HepG2 (cell line): ENCODE data around the gene DNASE1. TPM values are rescaled to one million over a fixed set of nuclear protein-coding genes. Genes with fewer than 3 reads are reported as not detected.
A peak's percentile ranks its signal among the peaks of the same experiment; 100 is the strongest.

ENCODE experiments used
- ATAC-seq: fragments of 200-7000 bp; cut with Tn5 transposase; 3 replicates; pipeline ENCODE4 v1.9.1; 2020; ENCODE audit warnings: mild to moderate bottlenecking, moderate library complexity
- Bru-seq: library from RNA; stranded (reverse); fragments of 400-500 nt; gene quantifications from one replicate; lab custom pipeline; 2021; lab: Mats Ljungman, UMichigan
- BruChase-seq, 2 experiments: library from RNA; stranded (reverse); fragments of 400-500 nt; gene quantifications; one replicate each; lab custom pipeline; 2021; lab: Mats Ljungman, UMichigan
- BruUV-seq: library from RNA; stranded (reverse); fragments of 400-500 nt; replicated peaks from 2 replicates; lab custom pipeline; 2021; lab: Mats Ljungman, UMichigan
- CTCF ChIA-PET: fragments of 300-600 bp; formaldehyde crosslinking; extraction: SDS; loops from one replicate; lab custom pipeline; 2021; ENCODE audit warnings: low total read pairs, inconsistent platforms, low intra/inter-chr PET ratio; lab: Yijun Ruan, JAX
- POLR2A ChIA-PET: fragments of 350-600 bp; sonication (Branson Sonifier 250); formaldehyde crosslinking; loops from one replicate; lab custom pipeline; 2020; ENCODE audit warnings: antibody characterized with exemption, inconsistent platforms; lab: Yijun Ruan, JAX
- DNase-seq: peaks from one replicate; pipeline ENCODE4 v3.0.0-alpha.2; 2015; ENCODE audit warnings: low spot score
- FAIRE-seq: peaks from 3 replicates; lab custom pipeline; 2011; peaks lifted over from hg19 to GRCh38; lab: Jason Lieb, UNC
- H2AFZ ChIP-seq: one replicate; pipeline ENCODE4 v1.6.1; 2011; ENCODE audit warnings: low read length, inconsistent platforms
- H3K27ac ChIP-seq: fragments of 300-600 bp; 3 replicates; pipeline ENCODE4 v1.8.0; 2011; ENCODE audit warnings: mixed run types, mild to moderate bottlenecking, mixed read lengths, low read length, inconsistent platforms; ENCODE audit not compliant: insufficient read depth; ENCODE audit errors: extremely low read length
- H3K27me3 ChIP-seq, 2 experiments: fragments of 200-600 bp in 1 of 2; 2 replicates in 1 of 2; 3 replicates in 1 of 2; pipeline versions ENCODE4 v1.6.0 to v1.8.0; 2011; ENCODE audit warnings: low read length in 2 of 2, mild to moderate bottlenecking in 2 of 2, moderate library complexity in 2 of 2, inconsistent platforms in 1 of 2; ENCODE audit not compliant: insufficient read depth in 2 of 2, control insufficient read depth in 1 of 2
- H3K36me3 ChIP-seq, 2 experiments: fragments of 200-600 bp in 1 of 2; replicated peaks in 1 of 2; 2 replicates in 1 of 2; 3 replicates in 1 of 2; pipeline versions ENCODE4 v1.5.1 to v1.8.0; 2011; ENCODE audit warnings: low read length in 2 of 2, inconsistent platforms in 1 of 2; ENCODE audit not compliant: insufficient read depth in 2 of 2, control insufficient read depth in 1 of 2
- H3K4me1 ChIP-seq: 2 replicates; pipeline ENCODE4 v1.5.1; 2012; ENCODE audit warnings: low read length, inconsistent platforms; ENCODE audit not compliant: insufficient read depth
- H3K4me2 ChIP-seq: 2 replicates; pipeline ENCODE4 v1.6.0; 2011; ENCODE audit warnings: low read depth, low read length, inconsistent platforms
- H3K4me3 ChIP-seq, 3 experiments: fragments of 200-600 bp in 1 of 3; sonication (generic), shearing (Covaris generic) in 1 of 3; replicated peaks in 1 of 3; 2 replicates each; pipeline ENCODE4 v1.5.1; 2011 to 2016; ENCODE audit warnings: low read length in 3 of 3, inconsistent platforms in 2 of 3, low read depth in 2 of 3, mild to moderate bottlenecking in 2 of 3, control low read depth in 1 of 3, mixed read lengths in 1 of 3; ENCODE audit not compliant: insufficient read depth in 1 of 3
- H3K79me2 ChIP-seq: one replicate; pipeline ENCODE4 v1.6.1; 2011; ENCODE audit warnings: low read length, inconsistent platforms; ENCODE audit not compliant: insufficient read depth
- H3K9ac ChIP-seq: 2 replicates; pipeline ENCODE4 v1.6.0; 2011; ENCODE audit warnings: mild to moderate bottlenecking, low read depth, low read length, inconsistent platforms; ENCODE audit not compliant: insufficient read depth
- H3K9me3 ChIP-seq: 2 replicates; pipeline ENCODE4 v1.5.1; 2012; ENCODE audit warnings: mild to moderate bottlenecking, low read length
- H4K20me1 ChIP-seq: 2 replicates; pipeline ENCODE4 v1.6.0; 2011; ENCODE audit warnings: inconsistent platforms, mild to moderate bottlenecking, low read length, moderate library complexity; ENCODE audit not compliant: insufficient read depth
- ADNP ChIP-seq: sonication (generic); formaldehyde crosslinking; IDR thresholded peaks from 2 replicates; pipeline ENCODE4 v1.4.0; 2020; ENCODE audit warnings: missing genetic modification reagents
- CBX2 ChIP-seq, 2 experiments: fragments of 200-600 bp in 1 of 2; sonication (generic); formaldehyde crosslinking in 1 of 2; IDR thresholded peaks; 2 replicates each; pipeline versions ENCODE4 v1.7.0 to v1.8.1; 2018 to 2022; ENCODE audit warnings: low read depth in 2 of 2, low read length in 1 of 2, mild to moderate bottlenecking in 1 of 2, missing genetic modification reagents in 1 of 2
- GABPA ChIP-seq, 2 experiments: IDR thresholded peaks; 2 replicates each; pipeline ENCODE4 v1.6.1; 2011 to 2016; ENCODE audit warnings: low read depth in 2 of 2, low read length in 1 of 2, missing biosample characterization in 1 of 2, missing genetic modification characterization in 1 of 2
- GTF3A ChIP-seq: sonication (generic); formaldehyde crosslinking; conservative IDR thresholded peaks from 2 replicates; pipeline ENCODE4 v1.4.0; 2020; ENCODE audit warnings: mild to moderate bottlenecking, missing genetic modification reagents
- MED8 ChIP-seq: sonication (generic); formaldehyde crosslinking; IDR thresholded peaks from 2 replicates; pipeline ENCODE4 v1.8.1; 2023; ENCODE audit warnings: mild to moderate bottlenecking, missing genetic modification reagents; ENCODE audit not compliant: insufficient replicate concordance
- PCBP1 ChIP-seq: fragments of 200-400 bp; formaldehyde crosslinking; IDR thresholded peaks from 2 replicates; pipeline ENCODE4 v1.6.1; 2017; ENCODE audit warnings: mild to moderate bottlenecking, low read depth, low read length, borderline replicate concordance
- PCBP2 ChIP-seq: fragments of 200-400 bp; formaldehyde crosslinking; optimal IDR thresholded peaks from 2 replicates; pipeline ENCODE3; 2018; ENCODE audit warnings: low read length, low read depth; ENCODE audit not compliant: poor library complexity, severe bottlenecking
- ZNF274 ChIP-seq: sonication (generic); formaldehyde crosslinking; IDR thresholded peaks from 2 replicates; pipeline ENCODE4 v1.5.1; 2020; ENCODE audit warnings: mild to moderate bottlenecking, missing genetic modification reagents
- ZNF430 ChIP-seq: sonication (generic); formaldehyde crosslinking; IDR thresholded peaks from 2 replicates; pipeline ENCODE4 v1.9.0; 2021; ENCODE audit warnings: mild to moderate bottlenecking, missing genetic modification reagents
- ZNF44 ChIP-seq: sonication (generic); formaldehyde crosslinking; IDR thresholded peaks from 2 replicates; pipeline ENCODE4 v1.5.1; 2020; ENCODE audit warnings: mild to moderate bottlenecking, missing genetic modification reagents
- ZNF468 ChIP-seq: sonication (generic); formaldehyde crosslinking; IDR thresholded peaks from 2 replicates; pipeline ENCODE4 v1.8.0; 2022; ENCODE audit warnings: mild to moderate bottlenecking, moderate library complexity, missing genetic modification reagents
- ZNF674 ChIP-seq: sonication (generic); formaldehyde crosslinking; IDR thresholded peaks from 2 replicates; pipeline ENCODE4 v1.5.0; 2020; ENCODE audit warnings: low read depth, mild to moderate bottlenecking, missing genetic modification reagents
- ZNF720 ChIP-seq: sonication (generic); formaldehyde crosslinking; IDR thresholded peaks from 2 replicates; pipeline ENCODE4 v1.4.0; 2020; ENCODE audit warnings: missing genetic modification reagents
- ZSCAN21 ChIP-seq: sonication (generic); formaldehyde crosslinking; IDR thresholded peaks from 2 replicates; pipeline ENCODE4 v1.8.0; 2022; ENCODE audit warnings: mild to moderate bottlenecking, missing genetic modification reagents, moderate library complexity, borderline replicate concordance
- WGBS: methylation state at CpG from one replicate; pipeline ENCODE4 v1.1.6; 2017; ENCODE audit warnings: low lambda C conversion rate; 5-methylcytosine and 5-hydroxymethylcytosine counted together
- in situ Hi-C: cut with HindIII; loops from 2 replicates; pipeline ENCODE4 v1.10.0; 2017; ENCODE audit warnings: low pct_unique_long_range_greater_than_20kb; ENCODE audit not compliant: extremely low pct_ligation_motif_present
- intact Hi-C: fragments of 100-400 bp; cut with micrococcal nuclease; formaldehyde crosslinking; loops from one replicate; pipeline ENCODE4 v1.10.0; 2022; ENCODE audit not compliant: unreplicated experiment
- long read RNA-seq, 2 experiments: library from RNA in 1 of 2; library from polyadenylated mRNA in 1 of 2; stranded (forward) in 1 of 2; unstranded in 1 of 2; transcript quantifications; one replicate each; pipeline ENCODE4 v2.0.0, GENCODE V29; 2019 to 2022
- polyA minus RNA-seq, 3 experiments: library from RNA; depleted of rRNA, polyadenylated mRNA; stranded (reverse); fragments of >200 nt; gene quantifications; 2 replicates each; pipeline ENCODE4 v1.2.3, GENCODE V29; 2011; ENCODE audit warnings: low replicate concordance in 1 of 3
- polyA plus RNA-seq, 8 experiments: library from polyadenylated mRNA; depleted of rRNA in 3 of 8; stranded (reverse) in 7 of 8; unstranded in 1 of 8; fragments of >200 nt; fragmentation: Illumina TruSeq in 4 of 8; extraction: Trizol in 4 of 8; gene quantifications; 2 replicates each; pipeline versions ENCODE4 v1.2.1 to v1.2.3, GENCODE V29; 2011 to 2016; ENCODE audit warnings: low read depth in 4 of 8, missing spikeins in 1 of 8, mixed read lengths in 1 of 8; ENCODE audit not compliant: insufficient read depth in 1 of 8
- total RNA-seq, 5 experiments: library from RNA; depleted of rRNA; stranded (reverse); fragments of >200 nt; fragmentation: Illumina TruSeq; extraction: Trizol; gene quantifications; 2 replicates each; pipeline ENCODE4 v1.2.3, GENCODE V29; 2016; ENCODE audit warnings: low read depth in 1 of 5
- TF ChIP-seq, protein P1 (sequence below): sonication (generic); formaldehyde crosslinking; IDR thresholded peaks from 2 replicates; pipeline ENCODE4 v1.5.0; 2020; ENCODE audit warnings: mild to moderate bottlenecking, low read depth, missing genetic modification reagents, borderline replicate concordance
- TF ChIP-seq, protein P2 (sequence below): IDR thresholded peaks from 2 replicates; pipeline ENCODE4 v1.6.1; 2016

The DNASE1 gene, protein sequence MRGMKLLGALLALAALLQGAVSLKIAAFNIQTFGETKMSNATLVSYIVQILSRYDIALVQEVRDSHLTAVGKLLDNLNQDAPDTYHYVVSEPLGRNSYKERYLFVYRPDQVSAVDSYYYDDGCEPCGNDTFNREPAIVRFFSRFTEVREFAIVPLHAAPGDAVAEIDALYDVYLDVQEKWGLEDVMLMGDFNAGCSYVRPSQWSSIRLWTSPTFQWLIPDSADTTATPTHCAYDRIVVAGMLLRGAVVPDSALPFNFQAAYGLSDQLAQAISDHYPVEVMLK
- total RNA-seq (2016; rRNA removed; fragmentation: Illumina TruSeq; extraction: Trizol) (3.7 and 7.1 TPM in 2 replicates), polyA plus RNA-seq (2011; rRNA removed) (11.1 and 13.0 TPM in 2 replicates), polyA minus RNA-seq (2011; rRNA and poly(A)+ RNA removed; ENCODE audit: low replicate concordance) (12.4 and 52.9 TPM in 2 replicates), Bru-seq, nascent RNA (percentile 51 among the genes with signal in this experiment), BruChase-seq, experiment 1, labeled RNA remaining after a 6-hour chase (percentile 57 among the genes with signal in this experiment), BruChase-seq, experiment 2, labeled RNA remaining after a 2-hour chase (percentile 55 among the genes with signal in this experiment)
- total RNA-seq (2016; cell fraction: cytosol; rRNA removed; fragmentation: Illumina TruSeq; extraction: Trizol; ENCODE audit: low read depth), result 9.5 and 9.7 TPM in 2 replicates
- 4.1 and 7.3 TPM in 2 replicates for total RNA-seq (2016; cell fraction: insoluble cytoplasmic fraction; rRNA removed; fragmentation: Illumina TruSeq; extraction: Trizol)
- 11.1 and 12.4 TPM in 2 replicates for total RNA-seq (2016; cell fraction: membrane; rRNA removed; fragmentation: Illumina TruSeq; extraction: Trizol)
- total RNA-seq (2016; cell fraction: nucleus; rRNA removed; fragmentation: Illumina TruSeq; extraction: Trizol), result 11.8 and 13.6 TPM in 2 replicates
- polyA plus RNA-seq (2011; cell fraction: cytosol; rRNA removed), result 5.4 and 7.4 TPM in 2 replicates
- 37.1 and 37.7 TPM in 2 replicates for polyA plus RNA-seq (2011; cell fraction: nucleus; rRNA removed)
- polyA plus RNA-seq (2012), result 7.2 and 10.3 TPM in 2 replicates
- 10.1 and 11.6 TPM in 2 replicates for polyA plus RNA-seq (2016; cell fraction: cytosol; fragmentation: Illumina TruSeq; extraction: Trizol; ENCODE audit: low read depth)
- polyA plus RNA-seq (2016; cell fraction: insoluble cytoplasmic fraction; fragmentation: Illumina TruSeq; extraction: Trizol; ENCODE audit: low read depth), result 2.9 and 3.5 TPM in 2 replicates
- 9.6 and 10.1 TPM in 2 replicates for polyA plus RNA-seq (2016; cell fraction: membrane; fragmentation: Illumina TruSeq; extraction: Trizol; ENCODE audit: low read depth)
- 15.7 and 20.9 TPM in 2 replicates for polyA plus RNA-seq (2016; cell fraction: nucleus; fragmentation: Illumina TruSeq; extraction: Trizol; ENCODE audit: insufficient read depth, low read depth)
- polyA minus RNA-seq (2011; cell fraction: cytosol; rRNA and poly(A)+ RNA removed), result 3.9 and 4.6 TPM in 2 replicates
- 13.1 and 20.5 TPM in 2 replicates for polyA minus RNA-seq (2011; cell fraction: nucleus; rRNA and poly(A)+ RNA removed)
- long read RNA-seq, experiment 1, partial matches to known transcripts, result 0 of 3 reads
- long read RNA-seq, experiment 1, other reads (novel, unspliced or antisense), result 3 of 3 reads
- long read RNA-seq, experiment 2, full-length matches to known transcripts, result 1 of 4 reads
- long read RNA-seq, experiment 2, partial matches to known transcripts, result 0 of 4 reads
- long read RNA-seq, experiment 2, other reads (novel, unspliced or antisense), result 3 of 4 reads

DNA sequence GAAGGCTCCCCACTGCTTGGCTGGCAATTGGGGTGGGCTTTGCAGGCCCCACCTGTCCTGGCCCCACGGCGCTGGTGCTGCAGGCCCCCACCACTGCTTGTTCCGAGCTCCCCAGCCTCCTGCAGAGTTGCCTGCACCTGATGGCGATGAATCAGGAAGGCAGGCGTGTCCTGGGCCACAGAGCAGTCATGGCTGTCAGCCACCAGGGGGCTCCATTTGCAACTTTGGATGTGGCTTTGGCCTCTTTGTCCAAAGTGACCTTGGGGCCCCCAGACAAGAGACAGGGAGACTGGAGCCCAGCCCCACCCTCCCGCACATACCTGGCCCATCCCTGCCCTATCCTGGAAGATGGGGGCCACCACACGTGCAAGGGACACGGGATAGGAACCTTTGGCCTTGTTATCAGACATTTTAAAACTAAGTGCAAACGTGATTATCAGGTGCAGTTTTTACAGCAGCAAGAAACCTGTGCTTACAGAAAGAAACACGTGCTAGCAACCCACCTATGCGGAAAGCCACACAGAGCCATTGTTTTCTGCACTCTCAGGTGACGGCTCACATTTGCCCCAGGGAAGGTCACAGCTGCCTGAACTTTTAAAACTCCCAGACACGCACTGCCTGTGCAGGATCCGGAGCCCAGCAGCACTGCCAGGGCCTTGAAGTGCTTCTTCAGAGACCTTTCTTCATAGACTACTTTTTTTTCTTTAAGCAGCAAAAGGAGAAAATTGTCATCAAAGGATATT is at the start of gene DNASE1:
TSS of gene DNASE1 (plus strand) at position 443 of the 743 bp plus-strand sequence. CDS start 683 bp downstream, outside the sequence.
- ATAC-seq (peak; percentile 84), DNase-seq (peak; percentile 91), FAIRE-seq (peak; percentile 76)
- CTCF ChIA-PET, result no interaction called here
- in situ Hi-C loops, result no loop called here
- intact Hi-C loops, result no loop called here
- no peaks in the 10 kb centered on the region for H3K27me3 ChIP-seq
- no peaks in the 10 kb centered on the region for H4K20me1 ChIP-seq
- peaks cover 16 to 31% of the 10 kb centered on the region in 2 experiments; a peak in 4 of 5 replicates for H3K36me3 ChIP-seq
- no peaks in the 10 kb centered on the region for H3K79me2 ChIP-seq
- POLR2A ChIA-PET, result interaction anchor here (1.0 to 1.2 kb wide), 3 partner anchors 8 to 372 kb away, joined by 3 to 4 read pairs (median 3); no protein-coding TSS in a partner anchor
- H2AFZ ChIP-seq, result no peak within 1 kb of the TSS
- peak within 1 kb of the TSS; percentile 64 for H3K27ac ChIP-seq
- no TSS peak for BruUV-seq
- peak within 1 kb of the TSS; percentile 35; the same call in 1 of the 2 replicates for H3K9ac ChIP-seq
- 18% methylated on average over 6 of the region's 14 CpGs for WGBS
- peak within 1 kb of the TSS in 1 of 3 experiments; percentile 13; a peak in 1 of 6 replicates for H3K4me3 ChIP-seq
- H3K4me1 ChIP-seq, result peaks cover 43% of the 10 kb centered on the region
- H3K4me2 ChIP-seq, result peak within 1 kb of the TSS; percentile 30; the same call in 1 of the 2 replicates
- H3K9me3 ChIP-seq, result no peaks in the 10 kb centered on the region
- no peak for TF ChIP-seq GABPA (IDR thresholded peaks at IDR 0.05; ENCODE audit: low read depth, low read length)
- TF ChIP-seq GABPA (CRISPR knock-in tag; IDR thresholded peaks at IDR 0.05; ENCODE audit: low read depth), result no peak
- TF ChIP-seq ZNF430 (CRISPR knock-in tag), result no peak
- TF ChIP-seq, protein P1, sequence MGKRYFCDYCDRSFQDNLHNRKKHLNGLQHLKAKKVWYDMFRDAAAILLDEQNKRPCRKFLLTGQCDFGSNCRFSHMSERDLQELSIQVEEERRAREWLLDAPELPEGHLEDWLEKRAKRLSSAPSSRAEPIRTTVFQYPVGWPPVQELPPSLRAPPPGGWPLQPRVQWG (CRISPR knock-in tag), result no peak
- no peak for TF ChIP-seq ZNF674
- no peak for TF ChIP-seq ADNP (CRISPR knock-in tag)
- no peak for TF ChIP-seq MED8 (CRISPR knock-in tag)
- TF ChIP-seq PCBP2, result no peak
- TF ChIP-seq ZNF720 (CRISPR knock-in tag), result no peak
- no peak for TF ChIP-seq ZNF468 (CRISPR knock-in tag)
- no peak for TF ChIP-seq ZNF274
- TF ChIP-seq CBX2 (IDR thresholded peaks at IDR 0.05; ENCODE audit: low read depth, low read length), result no peak
- no peak for TF ChIP-seq CBX2 (CRISPR knock-in tag; IDR thresholded peaks at IDR 0.05; ENCODE audit: low read depth)
- 0 out of 2 replicates have a peak, but pooled peaks have one; percentile 71 for TF ChIP-seq PCBP1
- no peak for TF ChIP-seq ZNF44 (CRISPR knock-in tag)
- peak; percentile 67; the same call in 1 of the 2 replicates for TF ChIP-seq ZSCAN21
- no peak for TF ChIP-seq GTF3A (CRISPR knock-in tag)
- TF ChIP-seq, protein P2, sequence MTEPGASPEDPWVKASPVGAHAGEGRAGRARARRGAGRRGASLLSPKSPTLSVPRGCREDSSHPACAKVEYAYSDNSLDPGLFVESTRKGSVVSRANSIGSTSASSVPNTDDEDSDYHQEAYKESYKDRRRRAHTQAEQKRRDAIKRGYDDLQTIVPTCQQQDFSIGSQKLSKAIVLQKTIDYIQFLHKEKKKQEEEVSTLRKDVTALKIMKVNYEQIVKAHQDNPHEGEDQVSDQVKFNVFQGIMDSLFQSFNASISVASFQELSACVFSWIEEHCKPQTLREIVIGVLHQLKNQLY (CRISPR knock-in tag), result peak; percentile 19; the same call in 1 of the 2 replicates
